Endodermal cell (in vitro differentiated cells): ENCODE data around the gene IL24. TPM values are rescaled to one million over a fixed set of nuclear protein-coding genes. Genes with fewer than 3 reads are reported as not detected.

ENCODE experiments used
- DNase-seq: peaks from one replicate; pipeline ENCODE4 v3.0.0-alpha.2; 2017
- H3K27ac ChIP-seq: 2 replicates; pipeline ENCODE4 v1.5.1; 2013; ENCODE audit warnings: mild to moderate bottlenecking, low read depth, low read length, moderate library complexity
- H3K27me3 ChIP-seq: 2 replicates; pipeline ENCODE4 v1.6.1; 2013; ENCODE audit warnings: mild to moderate bottlenecking, low read length, moderate library complexity; ENCODE audit not compliant: insufficient read depth, control insufficient read depth, poor library complexity, severe bottlenecking
- H3K36me3 ChIP-seq: 2 replicates; pipeline ENCODE4 v1.7.0; 2013; ENCODE audit warnings: mild to moderate bottlenecking, low read length, moderate library complexity; ENCODE audit not compliant: control insufficient read depth, insufficient read depth
- H3K4me1 ChIP-seq: one replicate; pipeline ENCODE4 v1.7.0; 2013; ENCODE audit warnings: low read length; ENCODE audit not compliant: control insufficient read depth, insufficient read depth
- H3K4me3 ChIP-seq: 2 replicates; pipeline ENCODE4 v1.5.1; 2013; ENCODE audit warnings: mild to moderate bottlenecking, low read length, moderate library complexity
- H3K9ac ChIP-seq: 2 replicates; pipeline ENCODE4 v1.6.1; 2013; ENCODE audit warnings: mild to moderate bottlenecking, low read length, moderate library complexity; ENCODE audit not compliant: poor library complexity, severe bottlenecking; ENCODE audit errors: extremely low read depth
- H3K9me3 ChIP-seq: 2 replicates; pipeline ENCODE4 v1.6.1; 2013; ENCODE audit warnings: mild to moderate bottlenecking, low read length, moderate library complexity; ENCODE audit not compliant: control insufficient read depth
- H3K27ac Mint-ChIP-seq: 2 replicates; pipeline ENCODE4 v1.8.0; 2020; ENCODE audit warnings: mixed read lengths
- H3K27me3 Mint-ChIP-seq: 2 replicates; pipeline ENCODE4 v1.8.0; 2021; ENCODE audit warnings: mild to moderate bottlenecking, mixed read lengths; ENCODE audit not compliant: insufficient read depth
- H3K36me3 Mint-ChIP-seq: 2 replicates; pipeline ENCODE4 v1.8.0; 2020; ENCODE audit warnings: low read depth, mixed read lengths
- H3K4me1 Mint-ChIP-seq: 2 replicates; pipeline ENCODE4 v1.8.0; 2020; ENCODE audit warnings: mixed read lengths
- H3K4me3 Mint-ChIP-seq: 2 replicates; pipeline ENCODE4 v1.8.0; 2020; ENCODE audit warnings: mild to moderate bottlenecking, moderate library complexity, mixed read lengths
- H3K9me3 Mint-ChIP-seq: 2 replicates; pipeline ENCODE4 v1.8.0; 2020; ENCODE audit warnings: mild to moderate bottlenecking, mixed read lengths
- WGBS, 2 experiments: methylation state at CpG; one replicate each; pipeline versions ENCODE4 v1.1.5 to v1.1.7; 2013; ENCODE audit warnings: missing lambda C conversion rate in 2 of 2, mixed read lengths in 1 of 2; ENCODE audit not compliant: insufficient coverage in 1 of 2, insufficient read length in 1 of 2; 5-methylcytosine and 5-hydroxymethylcytosine counted together
- total RNA-seq, 2 donors: library from RNA; stranded (reverse); fragmentation: NEBNext Ultra II Directional in 1 of 2; extraction: Animal tissue kit (Norgen Biotek cat#: 25700) in 1 of 2; gene quantifications; 2 replicates in 1 of 2; 3 replicates in 1 of 2; pipeline ENCODE4 v1.2.1, GENCODE V29; 2021
- TF ChIP-seq, protein P1 (sequence below): fragments of 200-600 bp; sonication (generic); conservative IDR thresholded peaks from 2 replicates; pipeline ENCODE4 v1.5.0; 2021; ENCODE audit warnings: antibody characterized with exemption, mild to moderate bottlenecking

IL24 gene
- total RNA-seq, 2 donors from 2014 or later: not detected

DNA sequence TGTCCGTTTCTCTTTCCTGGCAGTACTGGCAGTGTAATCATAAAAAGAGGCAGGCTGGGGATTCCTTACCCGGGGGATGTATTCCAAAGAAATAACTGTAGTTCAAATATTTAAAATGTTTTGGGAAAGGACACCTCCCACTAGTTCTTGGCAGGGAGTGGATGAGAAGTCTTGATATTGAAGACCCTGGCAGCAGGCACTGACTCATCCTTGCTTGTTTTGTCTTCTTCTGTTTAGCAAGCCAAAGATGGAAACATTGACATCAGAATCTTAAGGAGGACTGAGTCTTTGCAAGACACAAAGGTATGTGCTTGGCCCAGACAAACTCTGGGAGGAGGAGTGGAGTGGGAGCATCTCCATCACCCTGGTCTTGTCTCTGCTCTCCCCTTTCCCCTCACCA, 31.2 kb upstream of the IL24 start:
- 83% methylated on average over 2 of the region's 2 CpGs; no CpG with 5 or more reads in 1 of the 2 experiments for WGBS, 2 experiments
- H3K36me3 ChIP-seq: no peaks in the 10 kb centered on the region
- no peak overlapping the region for H3K4me3 Mint-ChIP-seq
- no peak overlapping the region for H3K4me3 ChIP-seq
- no peaks in the 10 kb centered on the region for H3K9me3 ChIP-seq
- peaks cover 32% of the 10 kb centered on the region for H3K27me3 Mint-ChIP-seq
- H3K27me3 ChIP-seq: peaks cover 47% of the 10 kb centered on the region
- no peaks in the 10 kb centered on the region for H3K4me1 ChIP-seq
- no peaks in the 10 kb centered on the region for H3K9me3 Mint-ChIP-seq
- H3K9ac ChIP-seq: no peak overlapping the region
- H3K27ac ChIP-seq: no peak overlapping the region
- TF ChIP-seq, protein P1, sequence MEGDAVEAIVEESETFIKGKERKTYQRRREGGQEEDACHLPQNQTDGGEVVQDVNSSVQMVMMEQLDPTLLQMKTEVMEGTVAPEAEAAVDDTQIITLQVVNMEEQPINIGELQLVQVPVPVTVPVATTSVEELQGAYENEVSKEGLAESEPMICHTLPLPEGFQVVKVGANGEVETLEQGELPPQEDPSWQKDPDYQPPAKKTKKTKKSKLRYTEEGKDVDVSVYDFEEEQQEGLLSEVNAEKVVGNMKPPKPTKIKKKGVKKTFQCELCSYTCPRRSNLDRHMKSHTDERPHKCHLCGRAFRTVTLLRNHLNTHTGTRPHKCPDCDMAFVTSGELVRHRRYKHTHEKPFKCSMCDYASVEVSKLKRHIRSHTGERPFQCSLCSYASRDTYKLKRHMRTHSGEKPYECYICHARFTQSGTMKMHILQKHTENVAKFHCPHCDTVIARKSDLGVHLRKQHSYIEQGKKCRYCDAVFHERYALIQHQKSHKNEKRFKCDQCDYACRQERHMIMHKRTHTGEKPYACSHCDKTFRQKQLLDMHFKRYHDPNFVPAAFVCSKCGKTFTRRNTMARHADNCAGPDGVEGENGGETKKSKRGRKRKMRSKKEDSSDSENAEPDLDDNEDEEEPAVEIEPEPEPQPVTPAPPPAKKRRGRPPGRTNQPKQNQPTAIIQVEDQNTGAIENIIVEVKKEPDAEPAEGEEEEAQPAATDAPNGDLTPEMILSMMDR: no peak
- H3K27ac Mint-ChIP-seq: no peak overlapping the region
- peaks cover 7% of the 10 kb centered on the region for H3K4me1 Mint-ChIP-seq
- no peaks in the 10 kb centered on the region for H3K36me3 Mint-ChIP-seq
- no peak for DNase-seq

DNA sequence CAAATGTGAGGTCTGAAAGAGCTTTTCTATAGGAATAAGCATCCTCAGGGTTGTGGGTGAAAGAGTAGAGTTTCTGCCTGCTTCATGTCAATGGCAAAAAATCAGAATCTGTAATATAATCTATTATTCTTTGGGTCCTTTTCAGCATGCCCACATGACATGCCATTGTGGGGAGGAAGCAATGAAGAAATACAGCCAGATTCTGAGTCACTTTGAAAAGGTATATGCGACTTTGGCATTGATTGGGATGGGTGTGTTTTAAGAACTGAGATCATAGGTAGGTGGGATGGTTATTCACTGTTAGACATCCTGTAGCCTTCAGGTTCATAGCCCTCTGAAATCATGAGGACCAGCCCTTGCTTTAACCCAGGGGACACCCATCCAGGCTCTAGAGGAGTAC, 30.0 kb upstream of the IL24 start:
- no peaks in the 10 kb centered on the region for H3K36me3 Mint-ChIP-seq

DNA sequence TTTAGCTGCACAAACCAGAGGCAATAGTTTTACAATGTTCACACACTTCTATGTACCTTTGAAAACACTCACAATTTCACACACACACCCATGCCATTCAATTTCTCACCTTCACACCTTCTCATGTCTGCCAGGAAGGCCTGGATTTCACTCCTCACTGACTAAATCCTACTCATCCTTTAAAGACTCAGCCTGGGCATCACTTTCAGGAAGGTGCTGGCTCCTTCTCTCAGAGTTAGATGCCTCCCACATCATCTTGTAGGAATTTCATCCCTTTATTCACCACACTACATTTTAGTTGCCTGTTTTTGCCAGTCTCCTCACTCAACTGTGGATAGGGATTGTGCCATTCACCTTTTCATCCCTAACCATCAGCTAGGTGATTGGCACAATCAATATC, 29.5 kb upstream of the IL24 start:
- peaks cover 7% of the 10 kb centered on the region for H3K9me3 ChIP-seq
- DNase-seq: no peak
- no peak overlapping the region for H3K4me3 ChIP-seq
- TF ChIP-seq, protein P1: no peak
- H3K27me3 ChIP-seq: peaks cover 42% of the 10 kb centered on the region
- H3K4me1 ChIP-seq: no peaks in the 10 kb centered on the region
- H3K27ac ChIP-seq: no peak overlapping the region
- no peak overlapping the region for H3K27ac Mint-ChIP-seq
- H3K4me1 Mint-ChIP-seq: peaks cover 7% of the 10 kb centered on the region
- no peaks in the 10 kb centered on the region for H3K36me3 ChIP-seq
- H3K9me3 Mint-ChIP-seq: peaks cover 6% of the 10 kb centered on the region
- no peak overlapping the region for H3K4me3 Mint-ChIP-seq
- H3K27me3 Mint-ChIP-seq: peaks cover 29% of the 10 kb centered on the region
- H3K36me3 Mint-ChIP-seq: no peaks in the 10 kb centered on the region
- H3K9ac ChIP-seq: no peak overlapping the region

More for the DNA sequence above, 30.0 kb upstream of the IL24 start:
- Mint-ChIP-seq H3K4me3 (no peak overlapping the region), H3K27ac (no peak overlapping the region), H3K9me3 (peaks cover 2% of the 10 kb centered on the region), H3K27me3 (peaks cover 29% of the 10 kb centered on the region), H3K4me1 (peaks cover 7% of the 10 kb centered on the region)
- no peak overlapping the region for H3K9ac ChIP-seq
- WGBS, 2 experiments: 83% methylated on average over 1 of the region's 1 CpG; no CpG with 5 or more reads in 1 of the 2 experiments
- DNase-seq: no peak
- H3K9me3 ChIP-seq: peaks cover 2% of the 10 kb centered on the region
- peaks cover 42% of the 10 kb centered on the region for H3K27me3 ChIP-seq
- TF ChIP-seq, protein P1: no peak
- H3K27ac ChIP-seq: no peak overlapping the region
- no peak overlapping the region for H3K4me3 ChIP-seq
- no peaks in the 10 kb centered on the region for H3K4me1 ChIP-seq
- H3K36me3 ChIP-seq: no peaks in the 10 kb centered on the region
